ENCODE results near the gene MPRIP. TPM values are rescaled to one million over a fixed set of nuclear protein-coding genes. Genes with fewer than 3 reads are reported as not detected.

Gene MPRIP
- total and polyA plus RNA-seq, 2 experiments from 2014 or later = 91.7 to 202 TPM

DNA sequence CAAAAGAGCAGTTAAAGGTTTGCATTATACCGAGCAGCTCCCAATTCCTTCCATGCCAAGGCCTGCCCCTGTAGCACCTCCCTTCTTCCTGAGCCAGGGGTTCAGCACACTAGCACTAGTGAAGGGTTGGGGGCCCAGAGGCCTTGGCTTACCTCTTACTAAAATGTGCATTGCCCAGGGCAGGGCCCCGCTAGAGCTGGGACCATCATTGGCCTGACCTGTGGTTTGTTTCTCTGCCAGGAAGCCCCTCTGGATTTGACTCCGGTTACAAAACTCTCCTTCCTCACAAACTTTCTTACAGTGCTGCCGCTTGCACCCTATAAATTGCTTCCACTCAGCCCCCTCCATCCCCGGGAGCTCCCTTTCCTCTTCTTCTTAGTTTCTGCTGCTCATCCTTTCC, 33.8 kb downstream of the MPRIP start:
- Histone ChIP-seq H3K27ac (no peak overlapping the region), H3K9me2 (replicated peaks; ENCODE audit: insufficient read depth) (no peaks in the 10 kb centered on the region), H3K4me3 (no peak overlapping the region), H3K79me2 (peaks cover 90% of the 10 kb centered on the region), H3K4me1 (ENCODE audit: insufficient read depth) (peaks cover 48% of the 10 kb centered on the region), H3K9me3 (ENCODE audit: low read depth) (no peaks in the 10 kb centered on the region), H3K27me3 (no peaks in the 10 kb centered on the region), H4K20me1 (ENCODE audit: insufficient read depth, poor library complexity, severe bottlenecking) (peaks cover 73% of the 10 kb centered on the region), H3K4me2 (no peak overlapping the region), H3K36me3 (replicated peaks; ENCODE audit: insufficient read depth, low read depth) (no peaks in the 10 kb centered on the region), H2AFZ (no peak overlapping the region)
- TF ChIP-seq EZH2 (IDR thresholded peaks at IDR 0.05; ENCODE audit: borderline replicate concordance) = no peak
- TF ChIP-seq EZH2phosphoT487 (IDR thresholded peaks at IDR 0.05; ENCODE audit: low read depth, severe bottlenecking, unreplicated experiment) = no peak
- TF ChIP-seq, protein P1, sequence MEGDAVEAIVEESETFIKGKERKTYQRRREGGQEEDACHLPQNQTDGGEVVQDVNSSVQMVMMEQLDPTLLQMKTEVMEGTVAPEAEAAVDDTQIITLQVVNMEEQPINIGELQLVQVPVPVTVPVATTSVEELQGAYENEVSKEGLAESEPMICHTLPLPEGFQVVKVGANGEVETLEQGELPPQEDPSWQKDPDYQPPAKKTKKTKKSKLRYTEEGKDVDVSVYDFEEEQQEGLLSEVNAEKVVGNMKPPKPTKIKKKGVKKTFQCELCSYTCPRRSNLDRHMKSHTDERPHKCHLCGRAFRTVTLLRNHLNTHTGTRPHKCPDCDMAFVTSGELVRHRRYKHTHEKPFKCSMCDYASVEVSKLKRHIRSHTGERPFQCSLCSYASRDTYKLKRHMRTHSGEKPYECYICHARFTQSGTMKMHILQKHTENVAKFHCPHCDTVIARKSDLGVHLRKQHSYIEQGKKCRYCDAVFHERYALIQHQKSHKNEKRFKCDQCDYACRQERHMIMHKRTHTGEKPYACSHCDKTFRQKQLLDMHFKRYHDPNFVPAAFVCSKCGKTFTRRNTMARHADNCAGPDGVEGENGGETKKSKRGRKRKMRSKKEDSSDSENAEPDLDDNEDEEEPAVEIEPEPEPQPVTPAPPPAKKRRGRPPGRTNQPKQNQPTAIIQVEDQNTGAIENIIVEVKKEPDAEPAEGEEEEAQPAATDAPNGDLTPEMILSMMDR (IDR thresholded peaks at IDR 0.05; ENCODE audit: poor library complexity) = no peak
- WGBS (ENCODE audit: low lambda C conversion rate, missing lambda C conversion rate) = 91% methylated on average over 5 of the region's 5 CpGs
- DNase-seq (ENCODE audit: low spot score) = no peak

DNA sequence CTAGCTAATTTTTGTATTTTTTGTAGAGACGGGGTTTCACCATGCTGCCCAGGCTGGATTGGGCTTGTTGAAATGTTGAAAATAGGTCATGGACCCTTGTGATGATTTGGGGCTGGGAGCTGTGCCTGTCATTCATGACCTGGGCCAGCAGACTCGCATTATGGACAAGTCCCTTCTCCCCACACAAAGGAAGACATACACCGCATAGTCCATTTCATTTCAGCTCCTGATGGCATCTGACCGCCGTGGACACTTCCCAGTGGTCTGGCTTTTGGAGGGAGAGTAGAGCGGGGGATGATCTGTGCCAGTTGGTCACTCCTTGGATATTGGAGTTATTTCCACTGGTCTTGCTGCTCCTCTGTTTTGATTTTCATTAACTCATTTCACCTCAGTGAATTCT, 34.8 kb downstream of the MPRIP start:
- Histone ChIP-seq H4K20me1 (ENCODE audit: insufficient read depth, poor library complexity, severe bottlenecking) (peaks cover 74% of the 10 kb centered on the region), H3K4me1 (ENCODE audit: insufficient read depth) (peaks cover 43% of the 10 kb centered on the region), H3K4me3 (no peak overlapping the region), H3K9me3 (ENCODE audit: low read depth) (no peaks in the 10 kb centered on the region), H2AFZ (no peak overlapping the region), H3K79me2 (peaks cover 90% of the 10 kb centered on the region), H3K4me2 (no peak overlapping the region), H3K27ac (peak overlapping the region; percentile 87), H3K9me2 (replicated peaks; ENCODE audit: insufficient read depth) (no peaks in the 10 kb centered on the region), H3K27me3 (no peaks in the 10 kb centered on the region), H3K36me3 (replicated peaks; ENCODE audit: insufficient read depth, low read depth) (no peaks in the 10 kb centered on the region)
- TF ChIP-seq EZH2 (IDR thresholded peaks at IDR 0.05; ENCODE audit: borderline replicate concordance) (no peak), EZH2phosphoT487 (IDR thresholded peaks at IDR 0.05; ENCODE audit: low read depth, severe bottlenecking, unreplicated experiment) (no peak)
- TF ChIP-seq, protein P1 (IDR thresholded peaks at IDR 0.05; ENCODE audit: poor library complexity) = no peak
- DNase-seq (ENCODE audit: low spot score) = no peak
- WGBS (ENCODE audit: low lambda C conversion rate, missing lambda C conversion rate) = 100% methylated on average over 6 of the region's 6 CpGs

DNA sequence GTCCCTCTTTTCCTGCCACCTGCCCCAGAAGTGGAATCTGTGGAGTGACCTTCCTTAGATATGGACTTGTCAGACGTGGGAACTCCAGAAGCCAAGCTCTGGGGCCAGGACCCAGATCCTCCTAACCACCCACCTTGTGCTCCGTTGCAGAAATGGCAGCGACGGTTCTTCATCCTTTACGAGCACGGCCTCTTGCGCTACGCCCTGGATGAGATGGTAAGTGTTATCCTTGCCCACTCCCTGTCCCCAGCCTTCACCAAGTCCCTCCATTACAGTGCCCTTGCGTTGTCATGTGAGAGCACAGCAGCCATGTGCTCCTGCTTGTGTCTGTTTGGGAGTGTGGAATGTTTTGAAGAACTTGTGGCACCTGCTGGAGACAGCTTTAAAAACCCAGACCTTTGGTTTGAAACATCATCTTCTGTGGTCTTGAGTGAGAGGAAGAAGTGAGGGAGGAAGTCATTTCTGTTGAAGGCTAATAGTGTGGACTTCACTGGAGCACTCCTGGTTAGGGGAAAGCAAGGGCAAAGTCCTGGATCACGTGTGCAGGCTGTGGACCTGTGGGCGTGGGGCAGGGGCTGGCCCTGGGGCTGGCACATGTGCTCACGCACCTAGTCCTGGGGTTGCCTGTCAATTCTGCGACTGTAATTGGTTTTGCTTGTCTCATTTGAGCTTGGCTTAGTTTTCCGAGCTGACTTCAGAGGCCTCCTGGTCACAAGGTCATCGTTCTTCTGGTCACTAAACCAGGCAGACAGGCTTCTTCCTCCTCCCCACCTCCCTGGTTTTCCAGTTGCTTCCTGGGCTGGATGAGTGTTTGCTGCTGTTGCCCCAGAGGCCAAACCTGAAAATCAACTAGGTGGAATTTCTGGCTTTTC, 35.8 kb downstream of the MPRIP start:
- no peaks in the 10 kb centered on the region for H3K9me2 ChIP-seq (replicated peaks; ENCODE audit: insufficient read depth)
- TF ChIP-seq, protein P1 (IDR thresholded peaks at IDR 0.05; ENCODE audit: poor library complexity) = no peak
- TF ChIP-seq EZH2 (IDR thresholded peaks at IDR 0.05; ENCODE audit: borderline replicate concordance) (no peak), EZH2phosphoT487 (IDR thresholded peaks at IDR 0.05; ENCODE audit: low read depth, severe bottlenecking, unreplicated experiment) (no peak)
- H3K9me3 ChIP-seq (ENCODE audit: low read depth) = no peaks in the 10 kb centered on the region
- peak; percentile 83 for DNase-seq (ENCODE audit: low spot score)
- no peaks in the 10 kb centered on the region for H3K27me3 ChIP-seq
- H2AFZ ChIP-seq = no peak overlapping the region
- H3K4me3 ChIP-seq = no peak overlapping the region
- H4K20me1 ChIP-seq (ENCODE audit: insufficient read depth, poor library complexity, severe bottlenecking) = peaks cover 70% of the 10 kb centered on the region
- no peaks in the 10 kb centered on the region for H3K36me3 ChIP-seq (replicated peaks; ENCODE audit: insufficient read depth, low read depth)
- peaks cover 43% of the 10 kb centered on the region for H3K4me1 ChIP-seq (ENCODE audit: insufficient read depth)
- H3K27ac ChIP-seq = peak overlapping the region; percentile 87
- WGBS (ENCODE audit: low lambda C conversion rate, missing lambda C conversion rate) = 77% methylated on average over 15 of the region's 15 CpGs
- H3K79me2 ChIP-seq = peaks cover 88% of the 10 kb centered on the region
- peak overlapping the region; percentile 21 for H3K4me2 ChIP-seq
